ENCODE data around the gene PRKD1.
"Not testable (repeated sequence)": the region's sequence is repeated elsewhere in the genome, so short reads cannot be mapped to it uniquely, and the experiment has no call there.

DNA sequence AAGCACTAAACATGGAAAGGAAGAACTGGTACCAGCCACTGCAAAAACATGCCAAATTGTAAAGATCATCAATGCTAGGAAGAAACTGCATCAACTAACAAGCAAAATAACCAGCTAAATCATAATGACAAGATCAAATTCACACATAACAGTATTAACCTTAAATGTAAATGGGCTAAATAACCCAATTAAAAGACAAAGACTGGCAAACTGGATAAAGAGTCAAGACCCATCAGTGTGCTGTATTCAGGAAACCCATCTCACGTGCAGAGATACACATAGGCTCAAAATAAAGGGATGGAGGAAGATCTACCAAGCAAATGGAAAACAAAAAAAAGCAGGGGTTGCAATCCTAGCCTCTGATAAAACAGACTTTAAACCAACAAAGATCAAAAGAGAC is 150.5 kb downstream of the PRKD1 start:
- TF ChIP-seq, protein P1, sequence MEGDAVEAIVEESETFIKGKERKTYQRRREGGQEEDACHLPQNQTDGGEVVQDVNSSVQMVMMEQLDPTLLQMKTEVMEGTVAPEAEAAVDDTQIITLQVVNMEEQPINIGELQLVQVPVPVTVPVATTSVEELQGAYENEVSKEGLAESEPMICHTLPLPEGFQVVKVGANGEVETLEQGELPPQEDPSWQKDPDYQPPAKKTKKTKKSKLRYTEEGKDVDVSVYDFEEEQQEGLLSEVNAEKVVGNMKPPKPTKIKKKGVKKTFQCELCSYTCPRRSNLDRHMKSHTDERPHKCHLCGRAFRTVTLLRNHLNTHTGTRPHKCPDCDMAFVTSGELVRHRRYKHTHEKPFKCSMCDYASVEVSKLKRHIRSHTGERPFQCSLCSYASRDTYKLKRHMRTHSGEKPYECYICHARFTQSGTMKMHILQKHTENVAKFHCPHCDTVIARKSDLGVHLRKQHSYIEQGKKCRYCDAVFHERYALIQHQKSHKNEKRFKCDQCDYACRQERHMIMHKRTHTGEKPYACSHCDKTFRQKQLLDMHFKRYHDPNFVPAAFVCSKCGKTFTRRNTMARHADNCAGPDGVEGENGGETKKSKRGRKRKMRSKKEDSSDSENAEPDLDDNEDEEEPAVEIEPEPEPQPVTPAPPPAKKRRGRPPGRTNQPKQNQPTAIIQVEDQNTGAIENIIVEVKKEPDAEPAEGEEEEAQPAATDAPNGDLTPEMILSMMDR (IDR thresholded peaks at IDR 0.05; ENCODE audit: low read depth, low read length, poor library complexity, severe bottlenecking) = not testable (repeated sequence)
- TF ChIP-seq EZH2phosphoT487 (IDR thresholded peaks at IDR 0.05; ENCODE audit: borderline replicate concordance, low read length) = not testable (repeated sequence)
